Right ventricle myocardium superior (tissue), 1 donor: ENCODE data around the gene TBC1D4. TPM values are rescaled to one million over a fixed set of nuclear protein-coding genes. Genes with fewer than 3 reads are reported as not detected.

Experiments used
- ATAC-seq: fragments of 200-7000 bp; cut with Tn5 transposase; one replicate; pipeline ENCODE4 v1.9.1; 2020; ENCODE audit warnings: mild to moderate bottlenecking; ENCODE audit not compliant: poor library complexity
- DNase-seq: peaks from one replicate; pipeline ENCODE4 v3.0.0-alpha.2; 2020
- intact Hi-C: fragments of 100-400 bp; cut with DNase I; formaldehyde crosslinking; loops from one replicate; pipeline ENCODE4 v1.11.2; 2022
- long read RNA-seq: library from polyadenylated mRNA; unstranded; transcript quantifications from one replicate; pipeline ENCODE4 v2.0.0, GENCODE V29; 2021
- total RNA-seq: library from RNA; stranded (reverse); fragmentation: NEBNext Ultra II Directional; extraction: Animal tissue kit (Norgen Biotek cat#: 25700); gene quantifications from one replicate; pipeline ENCODE4 v1.2.1, GENCODE V29; 2021
- donor health status: DM: no; HTN: yes; CAD: no; lungs with severe emphysema.

TBC1D4 gene
- 107 TPM for total RNA-seq
- long read RNA-seq, full-length matches to known transcripts: 48 of 127 reads
- long read RNA-seq, partial matches to known transcripts: 52 of 127 reads
- long read RNA-seq, other reads (novel, unspliced or antisense): 27 of 127 reads

- ATAC-seq (peak; percentile 89), DNase-seq (peak; percentile 91)
- intact Hi-C loops: loop anchor here (5.0 to 10.0 kb wide), 3 partner anchors 55 to 157 kb away; partner anchors contain the start of gene COMMD6
These were observed at the start of gene TBC1D4 for GRCh38 chr13:75482070-75482819. Gene TBC1D4 (minus strand): TSS chr13:75482169. CDS start chr13:75481767, 402 bp downstream.

GRCh38 chr13:75530549-75530961 lies 48.6 kb upstream of the TBC1D4 start:
- no peak for DNase-seq
- intact Hi-C loops: no loop called here
- ATAC-seq: peak; percentile 25

- DNase-seq: no peak
- no peak for ATAC-seq
- intact Hi-C loops: no loop called here
These were observed 40.0 kb upstream of the TBC1D4 start for GRCh38 chr13:75521956-75522355.

- DNase-seq (no peak), ATAC-seq (no peak)
- intact Hi-C loops: no loop called here
These were observed 36.6 kb upstream of the TBC1D4 start for GRCh38 chr13:75518439-75519088.

- ATAC-seq (no peak), DNase-seq (no peak)
- intact Hi-C loops: no loop called here
These were observed 32.4 kb upstream of the TBC1D4 start for GRCh38 chr13:75514080-75514995.

- no peak for DNase-seq
- intact Hi-C loops: no loop called here
- no peak for ATAC-seq
These were observed 31.3 kb upstream of the TBC1D4 start for GRCh38 chr13:75513271-75513670.

- DNase-seq (no peak), ATAC-seq (no peak)
- intact Hi-C loops: no loop called here
These were observed 30.3 kb upstream of the TBC1D4 start for GRCh38 chr13:75512253-75512652.

- ATAC-seq (no peak), DNase-seq (no peak)
- intact Hi-C loops: no loop called here
These were observed 29.2 kb upstream of the TBC1D4 start for GRCh38 chr13:75511051-75511625.

GRCh38 chr13:75508002-75508548 lies 26.1 kb upstream of the TBC1D4 start:
- DNase-seq (no peak), ATAC-seq (no peak)
- intact Hi-C loops: no loop called here

GRCh38 chr13:75507027-75508001 lies 25.3 kb upstream of the TBC1D4 start:
- intact Hi-C loops: no loop called here
- DNase-seq (no peak), ATAC-seq (no peak)

GRCh38 chr13:75506018-75506417 lies 24.0 kb upstream of the TBC1D4 start:
- DNase-seq (no peak), ATAC-seq (no peak)
- intact Hi-C loops: no loop called here

GRCh38 chr13:75505327-75505726 lies 23.4 kb upstream of the TBC1D4 start:
- intact Hi-C loops: no loop called here
- DNase-seq (no peak), ATAC-seq (peak; percentile 59)

GRCh38 chr13:75495938-75496337 lies 14.0 kb upstream of the TBC1D4 start:
- intact Hi-C loops: no loop called here
- ATAC-seq: no peak
- DNase-seq: no peak

- DNase-seq (no peak), ATAC-seq (no peak)
- intact Hi-C loops: no loop called here
These were observed 12.5 kb upstream of the TBC1D4 start for GRCh38 chr13:75494491-75494890.

GRCh38 chr13:75493156-75493555 lies 11.2 kb upstream of the TBC1D4 start:
- DNase-seq (no peak), ATAC-seq (no peak)
- intact Hi-C loops: no loop called here

- ATAC-seq (no peak), DNase-seq (no peak)
- intact Hi-C loops: no loop called here
These were observed 10.4 kb upstream of the TBC1D4 start for GRCh38 chr13:75492389-75492788.

- intact Hi-C loops: no loop called here
- ATAC-seq: no peak
These were observed 9.4 kb upstream of the TBC1D4 start for GRCh38 chr13:75491376-75491775.

More at GRCh38 chr13:75491376-75491775, 9.4 kb upstream of the TBC1D4 start:
- DNase-seq: no peak
